GM11168 (cell line): ENCODE measurements around the gene ELF2.
"Not testable (repeated sequence)": the region's sequence is repeated elsewhere in the genome, so short reads cannot be mapped to it uniquely, and the experiment has no call there.

Experiments
- in situ Hi-C: fragments of 300-500 bp; cut with MboI; formaldehyde crosslinking; loops from one replicate; pipeline ENCODE4 v1.12.0; 2022; ENCODE audit warnings: low sequenced_read_pairs; ENCODE audit not compliant: unreplicated experiment

Gene ELF2

GRCh38 chr4:139083607-139083955 is 93.4 kb downstream of the ELF2 start:
- in situ Hi-C loops = no loop called here

- in situ Hi-C loops = no loop called here
These were observed 94.0 kb downstream of the ELF2 start for GRCh38 chr4:139082750-139083606.

GRCh38 chr4:139078926-139079325 is 98.1 kb downstream of the ELF2 start:
- in situ Hi-C loops = no loop called here

GRCh38 chr4:139077567-139078355 is 99.3 kb downstream of the ELF2 start:
- in situ Hi-C loops = no loop called here

GRCh38 chr4:139076016-139076744 is 100.8 kb downstream of the ELF2 start:
- in situ Hi-C loops = no loop called here

GRCh38 chr4:139060591-139060990 is 116.4 kb downstream of the ELF2 start:
- in situ Hi-C loops = no loop called here

GRCh38 chr4:139059026-139059425 is 118.0 kb downstream of the ELF2 start:
- in situ Hi-C loops = not testable (repeated sequence)

- in situ Hi-C loops = no loop called here
These were observed 122.1 kb downstream of the ELF2 start for GRCh38 chr4:139054791-139055505.

GRCh38 chr4:139053909-139054308 is 123.1 kb downstream of the ELF2 start:
- in situ Hi-C loops = no loop called here

GRCh38 chr4:139050446-139050845 is 126.6 kb downstream of the ELF2 start:
- in situ Hi-C loops = no loop called here

- in situ Hi-C loops = no loop called here
These were observed 129.0 kb downstream of the ELF2 start for GRCh38 chr4:139048026-139048425.

GRCh38 chr4:139044291-139044690 is 132.7 kb downstream of the ELF2 start:
- in situ Hi-C loops = no loop called here

- in situ Hi-C loops = no loop called here
These were observed 134.0 kb downstream of the ELF2 start for GRCh38 chr4:139042981-139043460.

GRCh38 chr4:139038874-139039443 is 138.1 kb downstream of the ELF2 start:
- in situ Hi-C loops = no loop called here

- in situ Hi-C loops = no loop called here
These were observed 140.1 kb downstream of the ELF2 start for GRCh38 chr4:139036885-139037284.

GRCh38 chr4:139035650-139036049 is 141.4 kb downstream of the ELF2 start:
- in situ Hi-C loops = no loop called here

GRCh38 chr4:139030614-139031235 is 146.3 kb downstream of the ELF2 start:
- in situ Hi-C loops = no loop called here

GRCh38 chr4:139029866-139030363 is 147.1 kb downstream of the ELF2 start:
- in situ Hi-C loops = not testable (repeated sequence)

GRCh38 chr4:139028191-139028661 is 148.8 kb downstream of the ELF2 start:
- in situ Hi-C loops = no loop called here
